GM04504 (cell line): ENCODE measurements around the gene CCDC192.

Experiments
- DNase-seq: peaks from one replicate; pipeline ENCODE4 v3.0.0-alpha.2; 2012; ENCODE audit warnings: low read depth

The CCDC192 gene

GRCh38 chr5:127958421-127959011 lies 255.3 kb downstream of the CCDC192 start:
- no peak for DNase-seq

GRCh38 chr5:127959152-127959764 lies 256.1 kb downstream of the CCDC192 start:
- peak; percentile 53 for DNase-seq

GRCh38 chr5:127960270-127960691 lies 257.1 kb downstream of the CCDC192 start:
- no peak for DNase-seq

GRCh38 chr5:127961006-127961762 lies 258.0 kb downstream of the CCDC192 start:
- no peak for DNase-seq

- no peak for DNase-seq
Measured at GRCh38 chr5:127961763-127962145, 258.6 kb downstream of the CCDC192 start.

GRCh38 chr5:127962491-127962890 lies 259.3 kb downstream of the CCDC192 start:
- no peak for DNase-seq

- DNase-seq: no peak
Measured at GRCh38 chr5:127963233-127963632, 260.0 kb downstream of the CCDC192 start.

GRCh38 chr5:127963931-127964330 lies 260.7 kb downstream of the CCDC192 start:
- DNase-seq: no peak

- no peak for DNase-seq
Measured at GRCh38 chr5:127967323-127967982, 264.3 kb downstream of the CCDC192 start.

- no peak for DNase-seq
Measured at GRCh38 chr5:127967983-127968592, 264.9 kb downstream of the CCDC192 start.

GRCh38 chr5:127969002-127969401 lies 265.8 kb downstream of the CCDC192 start:
- DNase-seq: no peak

- DNase-seq: no peak
Measured at GRCh38 chr5:127969651-127970050, 266.5 kb downstream of the CCDC192 start.

GRCh38 chr5:127970081-127970480 lies 266.9 kb downstream of the CCDC192 start:
- DNase-seq: no peak

GRCh38 chr5:127970854-127971425 lies 267.7 kb downstream of the CCDC192 start:
- no peak for DNase-seq

GRCh38 chr5:127975961-127976360 lies 272.8 kb downstream of the CCDC192 start:
- no peak for DNase-seq

GRCh38 chr5:127976525-127976924 lies 273.3 kb downstream of the CCDC192 start:
- DNase-seq: no peak

GRCh38 chr5:127976991-127977717 lies 274.0 kb downstream of the CCDC192 start:
- no peak for DNase-seq

GRCh38 chr5:127978738-127979300 lies 275.6 kb downstream of the CCDC192 start:
- DNase-seq: no peak

- DNase-seq: no peak
Measured at GRCh38 chr5:127979475-127979874, 276.3 kb downstream of the CCDC192 start.

GRCh38 chr5:127980843-127981242 lies 277.7 kb downstream of the CCDC192 start:
- DNase-seq: no peak

GRCh38 chr5:127981498-127981897 lies 278.3 kb downstream of the CCDC192 start:
- no peak for DNase-seq
